Activated T-helper 9 cell treated with anti-CD3 and anti-CD28 coated beads, Interleukin-2, amount 50 U/mL, for 16 hours (primary cell): ENCODE results near the gene SPANXB1.
"Not testable (repeated sequence)": the region's sequence is repeated elsewhere in the genome, so short reads cannot be mapped to it uniquely, and the experiment has no call there.

ENCODE experiments used
- DNase-seq: peaks from one replicate; pipeline ENCODE4 v3.0.0-alpha.2; 2020; ENCODE audit warnings: low read depth

The SPANXB1 gene, protein sequence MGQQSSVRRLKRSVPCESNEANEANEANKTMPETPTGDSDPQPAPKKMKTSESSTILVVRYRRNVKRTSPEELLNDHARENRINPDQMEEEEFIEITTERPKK

GRCh38 chrX:141002568-141002967 lies at the start of gene SPANXB1:
TSS of gene SPANXB1 (plus strand) at chrX:141002594. CDS start at chrX:141002694, 100 bp downstream.
- DNase-seq, result not testable (repeated sequence)

DNA sequence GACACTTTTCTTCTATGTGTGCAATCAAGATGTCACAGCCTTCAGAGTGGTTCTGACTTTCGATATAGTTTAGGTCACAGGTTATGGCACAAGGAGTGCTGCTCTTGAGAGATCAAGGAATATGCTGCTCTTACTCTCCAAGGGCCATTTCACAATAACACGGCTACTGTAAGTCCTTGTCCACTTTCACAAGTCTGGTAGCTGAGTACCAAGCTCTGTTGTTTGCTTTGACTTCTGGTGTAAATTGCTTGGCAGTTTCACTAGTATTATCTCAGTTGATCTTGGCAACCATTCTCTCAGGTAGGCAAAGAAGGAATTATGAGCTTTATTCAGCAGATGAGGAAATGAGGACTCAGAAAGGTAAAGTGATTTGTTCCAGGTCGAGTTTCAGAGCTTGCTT lies 35.4 kb upstream of the SPANXB1 start:
- DNase-seq, result no peak

DNA sequence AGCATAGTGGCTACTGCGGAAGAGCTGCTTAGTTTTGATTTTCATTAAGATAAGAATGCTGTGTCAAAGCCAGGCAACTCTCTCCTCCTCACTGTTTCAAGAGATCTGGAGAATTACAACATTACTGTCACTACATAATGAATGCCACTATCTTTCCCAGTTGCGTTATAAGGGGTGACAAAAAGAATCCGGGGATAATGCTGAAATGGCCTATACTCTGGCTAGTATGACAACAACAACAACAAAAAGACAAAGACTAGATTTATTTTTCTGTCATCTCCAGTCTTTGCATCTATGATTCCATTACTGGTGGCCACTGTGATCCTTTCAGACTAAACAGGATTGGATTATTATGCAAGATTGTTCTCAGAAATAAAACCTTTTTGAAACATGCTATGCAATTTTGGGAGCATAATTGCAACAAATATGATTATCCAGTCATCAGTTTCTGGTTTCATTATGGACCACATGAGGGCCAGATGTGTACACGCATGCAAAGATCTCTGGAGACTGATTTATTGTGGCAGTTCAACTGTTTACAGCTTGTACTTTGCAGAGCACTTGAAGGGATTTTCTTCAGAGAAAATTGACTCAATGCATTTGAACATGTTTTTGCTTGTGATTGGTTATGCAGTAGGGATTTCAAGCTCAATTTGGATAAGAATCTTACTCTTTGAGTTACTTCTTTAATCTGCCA lies 31.1 kb upstream of the SPANXB1 start:
- no peak for DNase-seq

GRCh38 chrX:140975472-140975871 lies 26.9 kb upstream of the SPANXB1 start:
- DNase-seq, result no peak

DNA sequence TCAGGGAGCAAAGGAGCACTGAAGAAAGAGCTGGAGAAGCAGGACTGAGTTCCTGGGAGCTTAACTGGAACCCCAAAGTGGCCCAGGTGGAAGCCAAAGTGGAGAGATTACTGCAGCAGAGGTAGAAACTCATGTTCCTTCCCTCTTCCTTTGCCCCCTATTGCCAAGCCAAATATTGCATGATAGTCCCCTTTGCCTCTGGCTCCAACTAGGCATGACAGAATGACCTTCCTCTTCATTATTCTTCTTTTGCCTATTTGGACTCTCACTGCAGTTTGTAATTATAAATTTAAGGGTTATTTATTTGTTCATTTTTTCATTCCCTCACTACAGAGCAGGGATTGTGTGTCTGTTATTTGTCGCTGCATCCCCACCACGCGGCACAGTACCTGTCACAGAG lies 22.1 kb upstream of the SPANXB1 start:
- no peak for DNase-seq

GRCh38 chrX:140983730-140984129 lies 18.7 kb upstream of the SPANXB1 start:
- no peak for DNase-seq

DNA sequence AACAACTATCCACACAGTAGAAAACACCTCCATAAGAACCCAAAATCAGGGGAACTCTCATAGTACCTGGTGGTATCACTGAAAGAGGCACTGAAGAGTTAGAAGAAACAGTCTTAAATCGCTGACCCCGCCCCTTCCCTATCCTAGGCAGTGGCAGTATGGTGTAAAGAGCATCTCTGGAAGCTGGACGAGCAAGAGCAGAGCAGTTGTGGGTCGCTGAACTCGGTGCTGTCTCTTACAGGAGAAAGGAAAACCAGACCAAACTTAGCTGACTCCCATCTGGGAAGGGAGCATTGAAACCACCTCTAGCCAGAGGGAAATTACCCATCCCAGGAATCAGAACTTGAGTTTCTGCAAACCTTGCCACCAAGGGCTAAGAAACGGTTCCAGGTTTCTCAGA lies 2.8 kb downstream of the SPANXB1 start:
- not testable (repeated sequence) for DNase-seq

- not testable (repeated sequence) for DNase-seq
Measured at GRCh38 chrX:141044246-141044645, 41.9 kb downstream of the SPANXB1 start.

DNA sequence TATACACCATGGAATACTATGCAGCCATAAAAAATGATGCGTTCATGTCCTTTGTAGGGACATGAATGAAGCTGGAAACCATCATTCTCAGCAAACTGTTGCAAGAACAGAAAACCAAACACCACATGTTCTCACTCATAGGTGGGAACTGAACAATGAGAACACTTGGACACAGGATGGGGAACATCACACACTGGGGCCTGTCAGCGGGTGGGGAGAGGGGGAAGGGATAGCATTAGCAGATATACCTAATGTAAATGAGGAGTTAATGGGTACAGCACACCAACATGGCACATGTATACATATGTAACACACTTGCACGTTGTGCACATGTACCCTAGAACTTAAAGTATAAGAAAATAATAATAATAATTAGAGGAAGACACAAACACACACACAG lies 47.5 kb downstream of the SPANXB1 start:
- not testable (repeated sequence) for DNase-seq

GRCh38 chrX:141052098-141052497 lies 49.7 kb downstream of the SPANXB1 start:
- DNase-seq, result not testable (repeated sequence)
